ENCODE data around the gene PLA2G4D.

DNA sequence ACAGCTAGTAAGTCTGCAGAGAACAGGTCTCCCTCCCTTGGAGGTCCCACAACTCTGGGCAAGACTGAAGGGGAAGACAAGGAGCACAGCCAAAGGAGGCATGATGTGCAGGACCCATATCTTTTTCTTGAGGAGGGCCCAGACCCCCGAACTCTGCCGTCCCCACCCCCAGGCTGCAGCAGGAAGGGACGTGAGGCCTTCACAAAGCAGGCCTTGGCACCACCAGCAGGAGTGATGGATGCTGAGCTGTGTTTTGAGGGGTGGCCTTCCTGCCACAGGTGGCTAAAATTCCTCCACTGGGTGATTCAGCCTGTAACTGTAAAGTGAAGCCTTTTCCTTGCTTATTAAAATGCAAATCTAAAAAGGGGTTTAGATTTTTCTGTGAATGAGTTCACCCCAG lies 8.6 kb downstream of the PLA2G4D start:
- TF ChIP-seq CTCF (IDR thresholded peaks at IDR 0.05): no peak
- no peak for TF ChIP-seq POLR2A (IDR thresholded peaks at IDR 0.05)
